GM21723 (cell line): ENCODE results near the gene VPS8.

Experiments used
- ATAC-seq: cut with Tn5 transposase; IDR thresholded peaks from one replicate; pipeline ENCODE4 v1.9.1; 2021; ENCODE audit warnings: mild to moderate bottlenecking, moderate library complexity; ENCODE audit not compliant: unreplicated experiment

VPS8 gene, protein sequence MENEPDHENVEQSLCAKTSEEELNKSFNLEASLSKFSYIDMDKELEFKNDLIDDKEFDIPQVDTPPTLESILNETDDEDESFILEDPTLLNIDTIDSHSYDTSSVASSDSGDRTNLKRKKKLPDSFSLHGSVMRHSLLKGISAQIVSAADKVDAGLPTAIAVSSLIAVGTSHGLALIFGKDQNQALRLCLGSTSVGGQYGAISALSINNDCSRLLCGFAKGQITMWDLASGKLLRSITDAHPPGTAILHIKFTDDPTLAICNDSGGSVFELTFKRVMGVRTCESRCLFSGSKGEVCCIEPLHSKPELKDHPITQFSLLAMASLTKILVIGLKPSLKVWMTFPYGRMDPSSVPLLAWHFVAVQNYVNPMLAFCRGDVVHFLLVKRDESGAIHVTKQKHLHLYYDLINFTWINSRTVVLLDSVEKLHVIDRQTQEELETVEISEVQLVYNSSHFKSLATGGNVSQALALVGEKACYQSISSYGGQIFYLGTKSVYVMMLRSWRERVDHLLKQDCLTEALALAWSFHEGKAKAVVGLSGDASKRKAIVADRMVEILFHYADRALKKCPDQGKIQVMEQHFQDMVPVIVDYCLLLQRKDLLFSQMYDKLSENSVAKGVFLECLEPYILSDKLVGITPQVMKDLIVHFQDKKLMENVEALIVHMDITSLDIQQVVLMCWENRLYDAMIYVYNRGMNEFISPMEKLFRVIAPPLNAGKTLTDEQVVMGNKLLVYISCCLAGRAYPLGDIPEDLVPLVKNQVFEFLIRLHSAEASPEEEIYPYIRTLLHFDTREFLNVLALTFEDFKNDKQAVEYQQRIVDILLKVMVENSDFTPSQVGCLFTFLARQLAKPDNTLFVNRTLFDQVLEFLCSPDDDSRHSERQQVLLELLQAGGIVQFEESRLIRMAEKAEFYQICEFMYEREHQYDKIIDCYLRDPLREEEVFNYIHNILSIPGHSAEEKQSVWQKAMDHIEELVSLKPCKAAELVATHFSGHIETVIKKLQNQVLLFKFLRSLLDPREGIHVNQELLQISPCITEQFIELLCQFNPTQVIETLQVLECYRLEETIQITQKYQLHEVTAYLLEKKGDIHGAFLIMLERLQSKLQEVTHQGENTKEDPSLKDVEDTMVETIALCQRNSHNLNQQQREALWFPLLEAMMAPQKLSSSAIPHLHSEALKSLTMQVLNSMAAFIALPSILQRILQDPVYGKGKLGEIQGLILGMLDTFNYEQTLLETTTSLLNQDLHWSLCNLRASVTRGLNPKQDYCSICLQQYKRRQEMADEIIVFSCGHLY (N-terminal part only)

DNA sequence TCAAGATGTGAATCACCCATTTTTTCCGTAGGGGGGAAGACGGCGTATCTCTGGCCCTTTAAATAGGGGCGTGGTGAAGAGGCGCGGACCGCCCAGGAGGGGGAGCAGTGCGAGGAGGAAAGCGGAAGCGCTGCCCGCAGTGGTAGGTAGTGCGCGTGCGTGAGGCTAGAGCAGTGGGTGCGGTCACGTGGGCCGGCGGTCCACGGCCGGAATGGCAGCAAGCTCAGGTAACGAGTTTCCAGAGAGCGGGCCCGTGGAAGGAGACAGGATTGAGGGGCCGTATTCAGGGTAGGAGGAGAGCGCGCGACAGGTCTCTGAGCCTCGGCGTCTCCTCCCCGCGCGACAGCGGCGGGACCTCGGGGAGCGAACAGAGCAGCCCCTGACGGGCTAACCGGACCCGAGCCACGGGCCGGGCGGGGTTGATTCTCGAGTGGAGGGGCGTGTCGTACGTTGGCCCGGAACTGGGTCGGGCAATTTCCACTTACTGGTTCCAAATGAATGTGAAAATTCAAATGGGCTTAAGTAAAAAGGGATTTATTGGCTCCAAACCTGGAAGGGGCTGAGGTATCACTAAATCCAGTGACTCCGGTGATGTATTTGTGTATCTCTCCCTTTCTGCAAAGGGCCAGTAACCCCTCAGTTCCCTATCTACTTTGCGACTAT, at the start of gene VPS8:
Gene VPS8 (plus strand): TSS at position 168 of the 663 bp plus-strand sequence. CDS start 12,467 bp downstream, outside the sequence.
- ATAC-seq: peak; percentile 90

DNA sequence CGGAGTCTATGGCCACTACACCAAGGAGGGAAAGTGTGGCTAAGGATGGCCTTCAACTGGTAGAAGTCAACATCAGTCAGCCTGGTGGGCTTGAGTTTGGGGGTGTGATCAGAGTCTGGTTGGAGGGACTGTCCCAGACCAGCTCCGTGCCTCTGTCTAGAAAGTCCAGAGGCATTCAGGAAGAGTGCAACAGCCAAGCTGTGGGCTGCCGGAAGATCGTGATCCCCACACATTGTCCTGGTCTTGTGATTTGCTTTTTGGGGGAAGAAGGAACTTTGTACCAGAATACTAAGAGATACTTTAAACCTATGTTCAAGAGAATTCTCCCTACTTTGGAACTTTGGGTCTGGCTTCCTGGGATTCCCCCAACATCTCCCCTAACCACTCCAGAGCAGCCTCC, 47.8 kb upstream of the VPS8 start:
- no peak for ATAC-seq

DNA sequence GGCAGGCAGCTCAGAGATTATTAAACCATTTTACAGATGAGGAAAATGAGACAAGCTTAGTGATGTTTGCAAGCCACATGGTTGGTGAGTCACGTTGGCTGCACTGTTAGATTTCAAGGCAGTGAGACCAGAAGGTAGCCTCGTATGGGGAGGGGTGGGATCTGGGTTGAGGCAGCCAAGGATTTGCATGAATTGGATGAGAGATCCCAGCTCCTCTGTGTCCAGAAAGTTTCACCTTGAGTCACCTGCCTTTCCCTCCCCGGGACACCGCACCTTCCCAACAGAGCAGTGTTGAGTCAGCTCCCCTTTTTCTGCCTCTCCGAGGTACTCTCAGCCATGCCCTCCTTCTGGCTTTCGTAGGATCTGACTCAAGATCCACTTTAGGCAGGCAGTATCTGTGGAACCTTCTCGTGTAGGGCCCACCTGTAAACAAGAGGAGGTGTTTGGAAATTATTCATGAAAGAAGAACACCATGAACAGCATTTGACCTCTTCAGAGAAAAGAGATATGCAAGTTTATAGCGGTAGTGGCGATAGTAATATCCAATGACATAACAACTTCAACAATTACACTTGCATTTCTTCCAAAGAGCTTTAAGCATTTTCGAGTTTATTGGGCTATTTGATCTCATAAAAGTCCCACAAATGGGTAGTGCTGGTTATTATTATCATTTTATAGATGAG, 46.8 kb upstream of the VPS8 start:
- ATAC-seq: no peak

DNA sequence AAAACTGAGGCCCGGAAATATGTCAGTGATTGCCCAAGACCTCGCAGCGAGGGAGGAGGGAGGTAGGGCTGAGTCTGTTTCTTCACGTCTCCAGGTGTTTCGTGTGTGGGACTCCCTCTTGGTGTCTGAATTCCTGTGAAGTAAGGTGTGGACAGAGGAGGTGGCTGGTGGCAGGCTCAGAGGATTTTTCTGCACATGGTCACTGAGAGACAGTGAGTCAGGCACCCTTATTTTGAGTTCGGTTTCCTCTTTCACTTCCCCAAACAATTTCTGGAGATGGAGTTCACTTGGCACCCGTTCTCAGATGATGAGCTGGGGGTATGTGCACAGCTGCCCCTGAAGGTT, 46.3 kb upstream of the VPS8 start:
- peak; percentile 55 for ATAC-seq

DNA sequence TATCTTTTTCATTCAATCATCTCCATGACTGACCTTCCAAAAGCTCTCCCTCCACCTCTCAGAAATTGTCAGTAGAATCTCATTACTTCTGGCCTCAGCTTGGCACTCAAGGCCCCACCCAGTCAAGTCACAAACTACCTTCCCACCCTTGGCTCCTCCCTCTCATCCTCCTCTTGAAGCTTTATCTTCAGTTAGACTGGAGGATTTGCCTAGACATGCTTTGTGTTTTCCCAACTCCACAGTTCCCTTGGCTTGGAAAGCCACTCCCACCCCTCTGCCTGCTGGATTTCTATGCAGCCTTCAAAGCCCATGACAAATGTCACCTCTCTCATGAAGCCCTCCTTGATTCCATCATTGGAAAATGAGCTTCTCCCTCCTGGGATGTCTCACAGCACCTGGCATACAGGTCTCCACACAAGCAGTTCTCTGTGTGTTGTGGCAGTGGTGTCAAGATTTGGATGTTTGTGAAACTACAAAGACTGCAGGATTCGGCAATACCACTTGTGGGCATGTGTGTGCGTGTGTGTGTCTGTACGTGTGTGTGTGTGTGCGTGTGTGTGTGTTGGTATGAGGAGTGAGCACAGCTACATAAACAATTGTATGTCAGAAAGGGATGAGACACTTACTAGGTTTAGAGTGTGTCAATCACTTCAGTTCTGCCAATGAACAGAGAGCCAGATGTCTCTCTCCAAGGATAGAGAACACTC, 45.3 kb upstream of the VPS8 start:
- no peak for ATAC-seq

DNA sequence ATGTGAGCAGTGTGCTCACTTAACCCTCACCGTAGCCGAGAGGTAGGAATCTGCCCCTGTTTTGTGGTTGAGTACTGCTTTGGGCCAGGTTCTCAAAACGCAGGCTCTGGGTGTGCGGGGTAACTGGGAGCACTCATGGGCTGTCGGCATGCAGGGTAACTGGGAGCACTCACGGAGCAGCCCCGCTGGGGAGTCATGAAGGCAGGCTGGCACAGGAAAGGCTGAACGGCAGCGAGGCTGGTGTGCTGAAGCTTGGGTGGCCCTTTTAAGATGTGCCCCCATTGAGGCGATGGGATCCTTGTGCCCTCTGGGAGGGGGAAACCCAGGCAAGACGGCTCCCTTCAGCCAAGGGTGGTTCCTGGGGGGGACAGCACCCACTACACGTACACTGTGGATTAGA, 44.6 kb upstream of the VPS8 start:
- ATAC-seq: no peak

DNA sequence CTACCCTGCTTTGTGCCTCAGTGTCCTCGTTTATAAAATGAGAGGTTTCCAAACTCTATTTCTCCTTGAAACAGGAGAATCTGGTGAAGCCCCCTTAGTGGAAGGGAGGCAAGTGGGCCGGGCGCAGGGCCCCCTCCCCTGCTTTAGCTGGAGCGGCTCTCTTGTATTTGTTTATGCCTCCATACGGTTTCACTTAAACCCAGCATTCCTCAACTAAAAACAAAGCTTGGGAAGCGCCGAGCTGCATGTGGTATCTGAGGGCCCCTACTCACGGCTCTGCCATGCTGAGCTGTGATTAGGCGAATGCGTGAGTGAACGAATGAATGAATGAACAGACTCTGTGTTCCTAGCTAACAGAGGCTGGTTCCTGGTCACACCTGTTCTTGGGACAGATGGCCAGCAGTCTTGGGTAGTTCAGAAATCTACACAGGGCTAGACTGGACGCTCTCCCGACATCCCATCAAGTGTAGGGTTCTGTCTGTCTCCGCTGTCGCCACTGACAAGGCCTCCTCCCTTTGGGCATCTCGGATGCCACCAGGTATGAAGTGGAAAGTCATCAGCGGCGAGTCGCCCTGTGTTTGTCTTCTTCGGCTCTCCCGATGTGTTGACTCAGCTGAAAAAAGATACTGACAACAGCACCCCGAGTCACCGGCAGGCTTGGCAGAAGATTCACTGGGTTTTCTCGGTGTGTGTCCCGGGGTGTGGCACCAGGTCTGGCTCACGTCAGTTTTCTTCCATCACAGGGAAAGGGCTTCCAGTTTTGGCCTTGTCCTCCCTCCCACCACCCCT, 42.4 kb upstream of the VPS8 start:
- no peak for ATAC-seq

DNA sequence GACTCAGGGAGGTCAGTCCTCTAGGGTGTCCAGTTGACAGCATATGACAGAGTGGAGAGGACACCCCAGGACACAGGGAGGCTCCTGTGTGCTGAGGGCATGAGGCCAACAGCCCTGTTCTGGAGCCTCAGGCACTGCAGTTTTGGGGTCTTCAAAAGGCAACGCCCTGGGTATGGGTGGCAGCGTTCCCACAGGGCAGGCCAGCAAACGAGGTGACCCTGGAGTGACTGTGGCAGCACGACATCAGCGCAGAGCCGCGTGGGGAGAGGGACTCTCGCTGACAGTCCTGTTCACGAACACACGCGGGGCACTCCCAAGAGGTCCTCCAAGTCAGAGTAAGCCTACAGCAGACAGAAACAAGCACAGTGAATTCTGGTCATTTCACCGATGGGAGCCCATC, 41.4 kb upstream of the VPS8 start:
- no peak for ATAC-seq

DNA sequence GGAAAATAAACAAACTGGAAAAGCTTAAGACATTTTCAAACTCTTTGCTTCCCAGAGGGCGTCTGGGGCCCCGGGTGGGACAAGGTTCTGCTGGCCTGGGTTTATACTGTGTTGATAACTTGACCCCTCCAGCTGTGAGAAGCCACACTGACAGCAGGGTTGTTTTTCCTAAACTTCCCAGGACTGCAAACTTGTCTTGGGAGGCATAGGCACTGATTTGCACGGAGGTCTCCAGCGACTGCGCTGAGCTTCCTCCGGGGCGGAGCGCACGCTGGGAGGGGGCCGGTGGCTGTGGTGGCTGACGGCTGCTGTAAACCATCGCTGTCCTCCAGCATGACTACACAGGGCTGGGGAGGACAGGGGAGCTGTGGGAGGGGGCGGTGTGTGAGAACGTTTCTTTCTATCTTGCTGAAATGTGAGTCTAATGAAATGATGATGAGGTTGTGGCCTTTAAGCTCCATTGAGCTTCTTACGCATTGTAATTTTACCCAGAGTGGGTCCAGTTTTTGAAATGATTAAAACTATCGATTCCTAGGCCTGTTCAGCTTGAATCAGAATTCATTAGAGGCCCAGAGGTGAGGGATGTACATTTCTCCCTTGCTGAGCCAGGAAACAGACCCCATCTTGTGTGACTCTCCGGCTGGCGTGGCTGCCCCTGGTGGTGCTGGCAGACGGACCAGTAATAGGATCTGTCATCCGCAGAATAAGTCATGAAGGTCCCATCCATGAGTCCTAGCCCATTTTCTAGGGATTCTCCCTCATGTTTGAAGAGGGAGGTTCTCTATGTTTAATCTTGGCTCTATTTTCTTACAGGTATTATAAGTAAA, 40.5 kb upstream of the VPS8 start:
- ATAC-seq: no peak

DNA sequence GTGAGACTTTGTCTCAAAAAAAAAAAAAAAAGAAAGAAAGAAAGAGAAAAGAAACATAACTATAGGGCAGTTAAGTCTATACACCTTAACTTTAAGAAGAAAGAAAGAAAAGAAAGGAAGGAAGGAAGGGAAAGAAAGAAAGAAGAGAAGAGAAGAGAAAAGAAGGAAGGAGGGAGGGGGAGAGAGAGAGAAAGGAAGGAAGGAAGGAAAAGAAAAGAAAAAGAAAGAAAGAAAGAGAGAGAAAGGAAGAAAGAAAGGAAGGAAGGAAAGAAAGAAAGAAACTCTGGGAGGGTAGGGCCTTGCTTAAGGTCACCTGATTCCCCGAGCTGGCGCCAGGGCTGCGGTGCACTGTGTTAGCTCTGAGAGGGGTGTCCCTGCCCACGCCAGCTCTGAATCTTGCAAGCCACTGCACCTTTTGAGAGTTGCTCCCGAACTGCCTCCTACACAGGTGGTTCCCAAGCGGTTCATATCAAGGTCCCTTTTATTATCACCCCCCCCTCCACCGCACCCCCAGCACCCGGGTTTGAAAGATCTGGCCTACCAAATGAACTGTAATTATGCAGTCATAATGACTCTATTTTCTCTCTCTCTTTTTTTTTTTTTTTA, 39.2 kb upstream of the VPS8 start:
- ATAC-seq: no peak

DNA sequence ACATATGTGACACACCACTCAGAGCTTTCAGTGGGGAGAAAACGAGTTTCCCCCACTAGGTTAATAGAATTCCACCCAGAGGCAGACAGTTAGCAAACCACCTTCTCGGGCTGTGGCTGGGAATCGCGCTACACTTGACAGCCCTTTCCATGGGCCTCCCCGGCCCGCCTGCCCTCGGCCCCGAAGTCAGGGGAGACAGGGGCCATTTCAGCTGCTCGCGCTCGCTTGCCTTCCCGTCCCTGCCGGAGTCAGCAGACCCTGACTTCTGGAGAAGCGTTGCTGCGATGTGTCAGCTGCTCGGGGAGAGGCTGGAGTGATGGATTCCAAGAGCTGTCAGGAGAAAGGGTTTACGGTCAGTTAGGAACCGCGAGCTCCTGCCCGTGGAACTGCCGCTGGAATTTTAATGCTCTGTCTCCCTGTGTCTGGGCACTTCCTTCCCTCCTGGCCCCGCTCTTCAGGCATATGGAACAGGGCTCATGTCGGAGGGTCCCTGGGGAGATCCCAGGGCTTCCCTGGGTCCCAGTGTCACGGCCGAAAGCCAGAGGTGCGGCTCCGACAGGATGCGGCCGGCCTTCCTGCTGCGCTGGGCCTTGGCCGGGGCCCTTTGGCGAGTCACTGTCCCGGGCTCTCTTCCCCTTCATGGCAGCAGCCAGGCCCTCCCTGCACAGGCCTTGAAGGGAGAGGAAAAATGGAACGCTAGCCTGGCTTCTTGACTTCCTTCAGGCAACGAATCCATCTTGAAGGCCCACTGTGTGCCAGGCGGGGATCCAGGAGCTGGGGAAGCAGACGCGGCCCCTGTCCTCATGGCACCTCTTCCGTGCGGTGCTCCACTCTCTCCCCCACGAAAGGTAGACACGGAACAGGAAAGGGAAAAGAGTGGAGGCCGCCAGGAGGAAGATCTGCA, 38.4 kb upstream of the VPS8 start:
- ATAC-seq: no peak

DNA sequence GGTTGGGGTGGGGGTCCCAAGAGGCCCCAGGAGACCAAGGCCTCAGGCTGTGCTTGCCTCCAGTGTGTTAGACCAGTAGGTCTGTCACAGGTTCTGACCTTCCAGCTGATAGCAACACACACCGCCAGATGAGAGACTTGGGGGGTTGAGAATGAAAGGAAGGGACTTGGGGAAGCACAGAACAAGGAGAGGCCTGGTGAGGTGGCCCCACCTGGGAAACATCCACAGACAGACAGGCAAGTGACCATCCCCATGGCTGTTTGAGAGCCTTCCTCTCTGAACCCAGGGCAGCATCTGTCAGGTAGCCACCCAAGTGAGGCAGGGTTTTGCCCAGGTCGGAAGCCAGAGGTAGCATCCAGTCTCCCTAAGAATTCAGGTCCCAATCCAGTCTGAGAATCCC, 35.0 kb upstream of the VPS8 start:
- no peak for ATAC-seq

DNA sequence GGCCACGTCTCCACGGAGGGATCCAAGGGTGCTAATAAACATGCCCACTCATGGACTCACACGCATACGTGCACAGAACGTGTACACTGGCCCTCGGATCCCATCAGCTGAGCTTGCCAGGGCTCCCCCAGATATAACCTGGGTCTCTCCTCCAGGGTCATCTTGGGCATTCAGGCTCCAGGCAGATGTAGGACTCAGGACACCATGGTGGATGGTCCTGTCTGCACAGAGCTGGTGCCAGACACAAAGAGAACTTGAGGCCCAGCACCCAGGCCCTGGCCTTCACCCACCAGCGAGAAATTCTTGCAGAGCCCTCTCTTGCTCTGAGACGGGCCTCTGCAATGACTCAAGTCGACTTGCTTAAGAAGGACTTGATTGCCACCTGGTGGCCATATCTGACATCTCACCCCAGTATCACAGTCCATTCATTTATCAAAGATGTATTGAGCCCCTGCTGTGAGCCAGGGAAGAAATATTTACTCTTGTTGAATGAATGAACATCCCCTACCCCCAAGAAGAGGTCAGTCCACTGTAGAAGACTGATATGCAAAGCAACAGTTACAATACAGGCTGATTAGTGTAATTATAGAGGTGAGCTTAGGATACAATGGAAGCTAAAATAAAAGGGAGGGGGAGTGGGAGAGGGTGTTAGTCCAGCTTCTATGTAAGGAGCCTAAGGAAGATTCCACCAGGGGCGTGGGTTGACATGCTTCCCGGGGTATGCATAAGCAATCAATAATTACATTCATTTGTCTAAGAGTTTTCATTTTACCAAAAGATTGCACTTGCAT, 34.2 kb upstream of the VPS8 start:
- peak; percentile 90 for ATAC-seq

DNA sequence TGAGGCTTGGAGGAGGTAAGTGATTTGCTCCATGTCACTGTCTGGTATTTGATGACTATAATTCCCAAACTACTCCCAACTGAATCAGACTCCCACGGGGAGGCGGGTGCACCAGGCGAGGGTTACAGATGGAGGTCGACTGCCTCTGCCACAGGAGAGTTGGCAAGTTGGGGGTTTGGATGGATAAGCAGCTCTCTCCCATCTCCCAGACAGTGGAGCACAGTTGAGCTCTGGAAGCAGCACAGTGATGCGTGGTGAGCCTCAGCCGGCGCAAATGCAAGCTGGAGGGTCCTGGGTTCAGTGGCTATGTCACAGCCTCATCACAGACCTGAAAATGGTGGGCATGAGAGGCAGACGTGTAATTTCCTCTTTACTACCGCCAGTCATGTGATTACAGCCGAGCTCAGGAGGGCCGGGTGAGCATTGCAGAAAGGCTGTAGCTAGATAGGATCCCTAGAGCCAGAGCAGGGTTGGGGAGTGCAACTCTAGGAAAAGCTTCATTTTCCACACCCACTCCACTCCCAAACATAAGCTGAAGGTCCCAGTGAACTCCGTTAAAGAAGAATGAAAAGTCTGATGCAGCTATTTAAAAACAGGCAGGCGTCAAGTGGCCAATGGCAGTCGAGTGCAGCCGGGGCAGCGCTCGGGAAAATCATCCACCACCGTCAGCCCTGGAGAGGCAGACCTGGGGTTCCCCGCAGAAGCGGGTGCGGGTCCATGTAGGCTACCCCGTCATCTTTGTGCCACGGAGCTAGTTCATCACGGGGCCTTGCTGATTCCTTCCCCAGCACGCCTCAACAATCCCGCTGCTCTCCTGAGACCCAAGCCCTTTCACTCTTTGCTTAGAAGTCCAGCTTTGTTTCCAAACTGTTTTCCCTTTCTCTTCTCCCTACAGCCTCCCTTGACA, 33.3 kb upstream of the VPS8 start:
- ATAC-seq: no peak
